Nephron (organoid): ENCODE results near the gene CDH23.
A peak's percentile ranks its signal among the peaks of the same experiment; 100 is the strongest.

Source experiments
- H3K27ac Mint-ChIP-seq, 3 experiments: 2 replicates each; pipeline ENCODE4 v1.8.0; 2020; ENCODE audit warnings: mixed read lengths in 3 of 3, mild to moderate bottlenecking in 2 of 3, moderate library complexity in 1 of 3
- H3K27me3 Mint-ChIP-seq: 2 replicates; pipeline ENCODE4 v1.8.0; 2021; ENCODE audit warnings: low read depth, mild to moderate bottlenecking, moderate library complexity, mixed read lengths
- H3K36me3 Mint-ChIP-seq: 2 replicates; pipeline ENCODE4 v1.8.0; 2020; ENCODE audit warnings: low read depth, mixed read lengths
- H3K4me1 Mint-ChIP-seq: 2 replicates; pipeline ENCODE4 v1.8.0; 2020; ENCODE audit warnings: mixed read lengths
- H3K4me3 Mint-ChIP-seq, 3 experiments: 2 replicates each; pipeline ENCODE4 v1.8.0; 2020; ENCODE audit warnings: mild to moderate bottlenecking in 3 of 3, mixed read lengths in 3 of 3, moderate library complexity in 2 of 3
- H3K9me3 Mint-ChIP-seq: 2 replicates; pipeline ENCODE4 v1.8.0; 2020; ENCODE audit warnings: mixed read lengths
- TF ChIP-seq, protein P1 (sequence below), 3 experiments: fragments of 200-600 bp; sonication (generic); IDR thresholded peaks; one replicate each; pipeline ENCODE4 v1.5.0; 2021; ENCODE audit warnings: antibody characterized with exemption in 3 of 3; ENCODE audit not compliant: unreplicated experiment in 3 of 3

Gene CDH23

DNA sequence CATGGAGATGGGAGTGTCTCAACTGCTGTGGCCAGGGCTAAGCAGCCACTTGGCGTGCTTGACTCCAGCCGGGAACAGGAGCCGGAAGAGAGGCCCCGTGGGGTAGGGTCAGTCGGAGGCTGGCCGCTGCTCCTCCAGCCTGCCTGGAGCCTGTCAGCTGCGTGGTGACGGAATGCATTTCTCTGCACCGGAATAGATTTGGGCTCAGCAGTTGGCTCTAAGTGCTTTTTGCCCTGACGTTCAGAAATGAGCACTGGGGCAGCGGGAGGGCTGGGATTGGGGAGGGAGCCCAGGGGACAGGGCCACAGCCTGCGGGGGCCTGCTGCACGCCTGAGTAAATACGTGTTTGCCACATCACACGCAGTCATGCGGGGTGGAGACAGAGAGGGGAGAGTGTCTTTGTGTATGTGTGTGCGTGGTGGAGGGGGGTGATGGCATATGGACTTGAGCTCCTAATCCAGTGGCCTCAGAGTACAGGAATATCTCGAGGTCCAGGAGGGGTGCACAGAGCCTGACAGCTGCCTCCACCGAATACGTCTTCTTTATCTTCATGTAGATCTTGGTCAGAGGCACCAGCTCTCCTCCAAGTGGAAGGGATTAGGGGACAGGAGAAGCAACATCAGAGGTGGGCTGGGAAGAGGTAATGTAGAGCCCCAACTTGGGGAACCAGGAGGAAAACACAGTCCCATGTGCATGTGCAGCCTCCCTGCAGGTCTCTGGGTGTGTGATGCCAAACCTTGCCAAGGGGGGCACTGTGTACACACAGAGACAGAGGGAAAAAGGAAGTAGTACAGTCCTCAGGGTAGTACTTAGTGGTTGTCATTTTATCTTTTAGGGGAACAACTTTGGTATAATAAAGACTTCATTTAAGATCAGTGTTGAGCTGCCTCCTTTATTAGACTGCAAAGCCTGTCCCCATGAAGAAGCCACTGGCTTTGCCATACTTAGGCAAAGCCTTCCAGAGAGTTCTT is 151.4 kb downstream of the CDH23 start:
- Mint-ChIP-seq H3K27ac (no peak overlapping the region), H3K9me3 (no peaks in the 10 kb centered on the region), H3K27me3 (peaks cover 16% of the 10 kb centered on the region), H3K4me1 (peaks cover 37% of the 10 kb centered on the region), H3K4me3 (no peak overlapping the region), H3K36me3 (no peaks in the 10 kb centered on the region)
- TF ChIP-seq, protein P1, sequence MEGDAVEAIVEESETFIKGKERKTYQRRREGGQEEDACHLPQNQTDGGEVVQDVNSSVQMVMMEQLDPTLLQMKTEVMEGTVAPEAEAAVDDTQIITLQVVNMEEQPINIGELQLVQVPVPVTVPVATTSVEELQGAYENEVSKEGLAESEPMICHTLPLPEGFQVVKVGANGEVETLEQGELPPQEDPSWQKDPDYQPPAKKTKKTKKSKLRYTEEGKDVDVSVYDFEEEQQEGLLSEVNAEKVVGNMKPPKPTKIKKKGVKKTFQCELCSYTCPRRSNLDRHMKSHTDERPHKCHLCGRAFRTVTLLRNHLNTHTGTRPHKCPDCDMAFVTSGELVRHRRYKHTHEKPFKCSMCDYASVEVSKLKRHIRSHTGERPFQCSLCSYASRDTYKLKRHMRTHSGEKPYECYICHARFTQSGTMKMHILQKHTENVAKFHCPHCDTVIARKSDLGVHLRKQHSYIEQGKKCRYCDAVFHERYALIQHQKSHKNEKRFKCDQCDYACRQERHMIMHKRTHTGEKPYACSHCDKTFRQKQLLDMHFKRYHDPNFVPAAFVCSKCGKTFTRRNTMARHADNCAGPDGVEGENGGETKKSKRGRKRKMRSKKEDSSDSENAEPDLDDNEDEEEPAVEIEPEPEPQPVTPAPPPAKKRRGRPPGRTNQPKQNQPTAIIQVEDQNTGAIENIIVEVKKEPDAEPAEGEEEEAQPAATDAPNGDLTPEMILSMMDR (IDR thresholded peaks at IDR 0.05; ENCODE audit: unreplicated experiment in 3 of 3): peak; percentile 22 to 41 (median 31)

DNA sequence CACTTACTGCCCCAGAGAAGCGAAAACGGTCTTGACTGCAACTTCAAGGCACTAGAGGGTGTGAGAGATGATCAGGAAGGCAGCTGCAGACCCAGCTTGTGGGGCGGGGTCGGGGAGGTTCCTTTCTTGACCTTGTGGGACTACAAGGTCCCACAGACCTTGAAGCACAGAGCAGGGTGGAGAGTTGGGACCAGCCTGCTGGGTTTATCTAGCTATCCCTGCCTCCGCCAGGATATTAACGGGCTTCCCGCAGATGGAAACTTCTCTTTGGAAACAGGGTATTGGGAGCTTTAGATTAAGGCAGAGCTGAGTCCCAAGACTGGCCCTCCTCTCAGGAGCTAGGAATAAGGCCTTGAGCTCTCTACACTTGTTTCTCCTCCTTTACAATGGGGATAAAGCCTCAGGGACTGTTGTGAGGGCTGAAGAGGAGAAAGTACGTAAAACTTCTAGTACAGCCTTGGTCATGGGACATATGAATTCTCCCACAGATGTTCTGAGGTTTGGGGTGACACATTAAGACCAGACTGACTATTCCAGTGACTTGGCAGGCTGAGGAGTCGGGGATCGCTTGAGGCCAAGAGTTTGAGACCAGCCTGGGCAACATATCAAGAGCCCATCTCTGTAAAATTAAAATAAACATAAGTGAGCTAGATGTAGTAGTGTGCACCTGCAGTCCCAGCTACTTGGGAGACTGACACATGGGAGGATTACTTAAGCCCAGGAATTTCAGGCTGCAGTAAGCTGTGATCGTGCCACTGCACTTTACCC is 153.2 kb downstream of the CDH23 start:
- Mint-ChIP-seq H3K4me3 (no peak overlapping the region), H3K4me1 (peaks cover 24% of the 10 kb centered on the region), H3K9me3 (no peaks in the 10 kb centered on the region), H3K27me3 (peaks cover 21% of the 10 kb centered on the region), H3K36me3 (no peaks in the 10 kb centered on the region), H3K27ac (peak overlapping the region in 2 of 3 experiments; percentile 15 to 55)
- TF ChIP-seq, protein P1 (IDR thresholded peaks at IDR 0.05; ENCODE audit: unreplicated experiment in 3 of 3): no peak

DNA sequence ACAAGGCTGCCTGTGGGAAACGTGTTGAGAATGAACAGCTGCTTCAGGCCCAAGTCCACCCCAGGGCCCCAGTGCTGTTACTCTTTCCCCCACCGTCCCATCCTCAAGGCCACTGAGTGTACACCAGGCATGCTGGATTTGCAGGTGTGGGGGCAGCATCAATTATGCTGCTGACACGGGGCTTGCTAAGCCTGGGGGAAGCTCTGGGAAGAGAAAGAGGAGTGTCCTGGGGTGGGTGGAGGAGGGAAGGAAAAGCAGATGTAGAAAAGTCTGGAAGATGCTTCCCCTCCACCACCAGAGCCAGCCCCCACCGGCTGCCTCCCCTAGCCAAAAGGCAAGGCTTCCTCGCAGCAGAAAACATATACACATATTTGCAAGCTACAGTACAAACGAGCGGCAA is 153.9 kb downstream of the CDH23 start:
- H3K4me3 Mint-ChIP-seq: no peak overlapping the region

DNA sequence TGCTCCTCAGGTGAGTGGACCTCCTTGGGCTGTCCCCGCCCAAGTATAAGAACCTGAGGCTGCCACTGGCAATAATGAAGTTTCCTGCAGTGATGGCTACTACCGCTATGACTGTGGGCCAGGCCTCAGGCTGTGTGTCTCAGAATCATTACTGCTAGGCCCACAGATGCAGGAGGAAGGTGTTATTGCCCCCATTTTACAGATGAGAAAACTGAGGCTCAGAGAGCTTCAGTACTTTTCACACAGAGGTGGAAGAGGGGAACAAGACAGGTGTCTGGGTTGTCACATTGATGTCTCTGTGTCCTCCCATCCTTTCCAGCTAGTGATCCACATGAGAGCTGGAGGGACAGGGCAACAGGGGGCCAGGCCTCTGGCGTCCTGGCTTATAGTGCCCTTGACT is 155.2 kb downstream of the CDH23 start:
- TF ChIP-seq, protein P1 (IDR thresholded peaks at IDR 0.05; ENCODE audit: unreplicated experiment in 3 of 3): no peak
- Mint-ChIP-seq H3K4me1 (peaks cover 17% of the 10 kb centered on the region), H3K4me3 (no peak overlapping the region), H3K27me3 (peaks cover 20% of the 10 kb centered on the region), H3K9me3 (no peaks in the 10 kb centered on the region), H3K36me3 (no peaks in the 10 kb centered on the region), H3K27ac (no peak overlapping the region)

More for the DNA sequence above, 153.9 kb downstream of the CDH23 start:
- peaks cover 18% of the 10 kb centered on the region for H3K27me3 Mint-ChIP-seq
- H3K36me3 Mint-ChIP-seq: no peaks in the 10 kb centered on the region
- H3K4me1 Mint-ChIP-seq: peaks cover 17% of the 10 kb centered on the region
- TF ChIP-seq, protein P1 (IDR thresholded peaks at IDR 0.05; ENCODE audit: unreplicated experiment in 3 of 3): no peak
- no peaks in the 10 kb centered on the region for H3K9me3 Mint-ChIP-seq
- no peak overlapping the region for H3K27ac Mint-ChIP-seq

DNA sequence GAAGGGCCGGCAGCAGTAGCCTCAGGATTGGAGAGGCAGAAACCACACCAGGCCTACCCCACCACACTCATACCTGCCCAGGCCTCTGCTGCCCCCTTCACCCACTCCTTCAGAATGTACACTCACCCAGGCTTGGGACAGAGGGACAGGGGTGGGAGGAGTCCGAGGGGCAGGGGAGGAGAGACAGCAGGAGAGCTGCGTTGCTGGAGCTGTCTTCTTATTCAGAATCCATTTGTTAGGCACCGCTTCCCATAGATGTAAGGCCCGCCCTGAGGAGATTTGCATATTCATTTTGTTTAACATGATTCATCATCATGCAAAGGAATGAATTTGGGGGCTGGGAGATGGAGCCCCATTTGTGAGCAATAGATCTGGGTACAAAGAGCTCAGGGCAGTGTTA is 156.7 kb downstream of the CDH23 start:
- H3K36me3 Mint-ChIP-seq: no peaks in the 10 kb centered on the region
- no peak overlapping the region for H3K27ac Mint-ChIP-seq
- H3K27me3 Mint-ChIP-seq: peaks cover 21% of the 10 kb centered on the region
- no peak overlapping the region for H3K4me3 Mint-ChIP-seq
- TF ChIP-seq, protein P1 (IDR thresholded peaks at IDR 0.05; ENCODE audit: unreplicated experiment in 3 of 3): no peak
- H3K9me3 Mint-ChIP-seq: peaks cover 3% of the 10 kb centered on the region
- H3K4me1 Mint-ChIP-seq: peaks cover 17% of the 10 kb centered on the region
